ENCODE results near the gene GPR34.

DNA sequence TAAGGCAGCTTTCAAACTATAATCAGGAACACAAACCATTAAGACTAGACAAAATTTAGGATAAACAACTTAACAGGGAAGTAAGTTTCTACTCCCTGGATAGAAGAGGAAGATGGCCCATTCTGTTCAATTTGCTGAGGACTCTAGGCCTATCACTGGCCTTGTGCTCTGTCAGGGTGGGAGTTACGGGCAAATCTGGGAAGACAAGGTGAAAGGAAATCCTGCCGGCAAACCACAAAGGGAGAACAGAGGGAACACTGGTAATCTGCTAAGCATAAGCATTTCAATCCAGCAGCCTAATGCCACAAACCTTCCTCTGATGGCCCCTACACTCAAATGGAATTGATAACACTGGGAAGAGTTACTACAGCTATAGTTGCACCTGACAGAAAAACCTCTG is 43.5 kb downstream of the GPR34 start:
- no peak for TF ChIP-seq EZH2 (IDR thresholded peaks at IDR 0.05; ENCODE audit: borderline replicate concordance, insufficient read depth, low read depth, low read length, poor library complexity, severe bottlenecking)
- TF ChIP-seq, protein P1, sequence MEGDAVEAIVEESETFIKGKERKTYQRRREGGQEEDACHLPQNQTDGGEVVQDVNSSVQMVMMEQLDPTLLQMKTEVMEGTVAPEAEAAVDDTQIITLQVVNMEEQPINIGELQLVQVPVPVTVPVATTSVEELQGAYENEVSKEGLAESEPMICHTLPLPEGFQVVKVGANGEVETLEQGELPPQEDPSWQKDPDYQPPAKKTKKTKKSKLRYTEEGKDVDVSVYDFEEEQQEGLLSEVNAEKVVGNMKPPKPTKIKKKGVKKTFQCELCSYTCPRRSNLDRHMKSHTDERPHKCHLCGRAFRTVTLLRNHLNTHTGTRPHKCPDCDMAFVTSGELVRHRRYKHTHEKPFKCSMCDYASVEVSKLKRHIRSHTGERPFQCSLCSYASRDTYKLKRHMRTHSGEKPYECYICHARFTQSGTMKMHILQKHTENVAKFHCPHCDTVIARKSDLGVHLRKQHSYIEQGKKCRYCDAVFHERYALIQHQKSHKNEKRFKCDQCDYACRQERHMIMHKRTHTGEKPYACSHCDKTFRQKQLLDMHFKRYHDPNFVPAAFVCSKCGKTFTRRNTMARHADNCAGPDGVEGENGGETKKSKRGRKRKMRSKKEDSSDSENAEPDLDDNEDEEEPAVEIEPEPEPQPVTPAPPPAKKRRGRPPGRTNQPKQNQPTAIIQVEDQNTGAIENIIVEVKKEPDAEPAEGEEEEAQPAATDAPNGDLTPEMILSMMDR (IDR thresholded peaks at IDR 0.05): no peak

All from B cell (primary cell).